Calu3 (cell line): ENCODE measurements around the gene DDX31. TPM values are rescaled to one million over a fixed set of nuclear protein-coding genes. Genes with fewer than 3 reads are reported as not detected.

Source experiments
- BruUV-seq: library from RNA; stranded (reverse); fragments of 400-500 nt; replicated peaks from 2 replicates; lab custom pipeline; 2021; lab: Mats Ljungman, UMichigan
- CTCF ChIA-PET: fragments of 300-600 bp; sonication (Branson Sonifier 250); formaldehyde crosslinking; loops from one replicate; lab custom pipeline; 2022; ENCODE audit warnings: antibody characterized with exemption; lab: Charles Lee
- DNase-seq: peaks from one replicate; pipeline ENCODE4 v3.0.0; 2022
- H3K27ac Mint-ChIP-seq: one replicate; pipeline ENCODE4 v1.8.0; 2022; ENCODE audit warnings: mixed read lengths; ENCODE audit not compliant: unreplicated experiment
- H3K27me3 Mint-ChIP-seq: one replicate; pipeline ENCODE4 v1.8.0; 2022; ENCODE audit warnings: mixed read lengths; ENCODE audit not compliant: unreplicated experiment
- H3K36me3 Mint-ChIP-seq: one replicate; pipeline ENCODE4 v1.8.0; 2022; ENCODE audit warnings: mild to moderate bottlenecking, moderate library complexity, mixed read lengths; ENCODE audit not compliant: insufficient read depth, unreplicated experiment
- H3K4me1 Mint-ChIP-seq: one replicate; pipeline ENCODE4 v1.8.0; 2022; ENCODE audit warnings: mild to moderate bottlenecking, low read depth, mixed read lengths; ENCODE audit not compliant: unreplicated experiment
- H3K4me3 Mint-ChIP-seq: one replicate; pipeline ENCODE4 v1.8.0; 2022; ENCODE audit warnings: mild to moderate bottlenecking, low read depth, moderate library complexity, mixed read lengths; ENCODE audit not compliant: unreplicated experiment
- H3K9me3 Mint-ChIP-seq: one replicate; pipeline ENCODE4 v1.8.0; 2022; ENCODE audit warnings: low read depth, mixed read lengths; ENCODE audit not compliant: unreplicated experiment
- intact Hi-C: fragments of 100-400 bp; cut with micrococcal nuclease; formaldehyde crosslinking; loops from one replicate; pipeline ENCODE4 v1.10.0; 2022; ENCODE audit not compliant: unreplicated experiment
- total RNA-seq: library from RNA; stranded (reverse); gene quantifications from 2 replicates; pipeline ENCODE4 v1.2.3, GENCODE V29; 2022
- TF ChIP-seq, protein P1 (sequence below): fragments of 200-600 bp; IDR thresholded peaks from one replicate; pipeline ENCODE4 v1.8.0; 2022; ENCODE audit warnings: antibody characterized with exemption; ENCODE audit not compliant: unreplicated experiment

Gene DDX31
- total RNA-seq, 1 experiment from 2014 or later = 18.4 TPM

DNA sequence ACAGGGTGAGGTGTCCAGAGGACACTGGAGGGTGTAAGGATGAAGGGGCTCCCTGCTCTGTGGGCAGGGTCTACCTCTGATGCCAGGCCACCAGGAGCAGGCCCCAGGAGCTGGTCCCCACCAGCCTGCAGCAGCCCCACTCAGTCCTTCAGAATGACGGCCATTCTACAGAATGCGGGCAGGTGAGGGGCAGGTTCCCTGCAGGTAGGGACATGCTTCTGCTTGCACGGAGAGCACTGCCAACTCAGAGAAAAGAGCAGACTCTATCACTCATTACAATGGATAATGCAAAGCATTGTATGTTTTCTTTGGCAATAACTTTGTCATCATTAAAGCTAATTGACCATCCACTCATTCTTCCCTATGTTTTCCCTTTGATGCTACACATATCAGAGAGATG, 39.0 kb downstream of the DDX31 start:
- Mint-ChIP-seq H3K9me3 (no peaks in the 10 kb centered on the region), H3K27me3 (no peaks in the 10 kb centered on the region), H3K4me1 (no peaks in the 10 kb centered on the region), H3K27ac (no peak overlapping the region), H3K4me3 (no peak overlapping the region), H3K36me3 (peaks cover 5% of the 10 kb centered on the region)
- DNase-seq = no peak
- intact Hi-C loops = no loop called here
- TF ChIP-seq, protein P1, sequence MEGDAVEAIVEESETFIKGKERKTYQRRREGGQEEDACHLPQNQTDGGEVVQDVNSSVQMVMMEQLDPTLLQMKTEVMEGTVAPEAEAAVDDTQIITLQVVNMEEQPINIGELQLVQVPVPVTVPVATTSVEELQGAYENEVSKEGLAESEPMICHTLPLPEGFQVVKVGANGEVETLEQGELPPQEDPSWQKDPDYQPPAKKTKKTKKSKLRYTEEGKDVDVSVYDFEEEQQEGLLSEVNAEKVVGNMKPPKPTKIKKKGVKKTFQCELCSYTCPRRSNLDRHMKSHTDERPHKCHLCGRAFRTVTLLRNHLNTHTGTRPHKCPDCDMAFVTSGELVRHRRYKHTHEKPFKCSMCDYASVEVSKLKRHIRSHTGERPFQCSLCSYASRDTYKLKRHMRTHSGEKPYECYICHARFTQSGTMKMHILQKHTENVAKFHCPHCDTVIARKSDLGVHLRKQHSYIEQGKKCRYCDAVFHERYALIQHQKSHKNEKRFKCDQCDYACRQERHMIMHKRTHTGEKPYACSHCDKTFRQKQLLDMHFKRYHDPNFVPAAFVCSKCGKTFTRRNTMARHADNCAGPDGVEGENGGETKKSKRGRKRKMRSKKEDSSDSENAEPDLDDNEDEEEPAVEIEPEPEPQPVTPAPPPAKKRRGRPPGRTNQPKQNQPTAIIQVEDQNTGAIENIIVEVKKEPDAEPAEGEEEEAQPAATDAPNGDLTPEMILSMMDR = no peak
- BruUV-seq = no TSS peak
- CTCF ChIA-PET = no interaction called here

DNA sequence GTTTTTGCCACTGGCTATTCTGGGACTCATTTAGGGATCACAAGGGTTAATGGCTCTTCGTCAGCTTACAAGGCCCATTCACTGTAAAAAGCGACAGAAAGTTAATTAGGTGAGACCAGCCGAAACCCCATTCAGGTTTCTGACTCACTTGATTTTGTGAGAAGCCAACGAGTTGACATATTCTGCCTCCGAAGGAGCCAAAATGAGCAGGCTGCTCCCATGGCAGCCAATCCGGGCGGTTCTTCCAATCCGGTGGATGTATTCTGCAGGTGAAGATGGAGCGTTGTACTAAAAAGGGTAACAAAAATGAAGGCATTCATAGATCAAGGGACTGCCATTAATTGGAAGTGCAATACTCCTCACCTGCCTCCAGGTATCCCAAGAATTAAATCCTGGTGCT, 39.7 kb downstream of the DDX31 start:
- intact Hi-C loops = no loop called here
- Mint-ChIP-seq H3K4me3 (no peak overlapping the region), H3K4me1 (no peaks in the 10 kb centered on the region), H3K36me3 (peaks cover 7% of the 10 kb centered on the region), H3K27me3 (no peaks in the 10 kb centered on the region), H3K27ac (no peak overlapping the region), H3K9me3 (no peaks in the 10 kb centered on the region)
- TF ChIP-seq, protein P1 = no peak
- DNase-seq = no peak
- no TSS peak for BruUV-seq
- CTCF ChIA-PET = no interaction called here

DNA sequence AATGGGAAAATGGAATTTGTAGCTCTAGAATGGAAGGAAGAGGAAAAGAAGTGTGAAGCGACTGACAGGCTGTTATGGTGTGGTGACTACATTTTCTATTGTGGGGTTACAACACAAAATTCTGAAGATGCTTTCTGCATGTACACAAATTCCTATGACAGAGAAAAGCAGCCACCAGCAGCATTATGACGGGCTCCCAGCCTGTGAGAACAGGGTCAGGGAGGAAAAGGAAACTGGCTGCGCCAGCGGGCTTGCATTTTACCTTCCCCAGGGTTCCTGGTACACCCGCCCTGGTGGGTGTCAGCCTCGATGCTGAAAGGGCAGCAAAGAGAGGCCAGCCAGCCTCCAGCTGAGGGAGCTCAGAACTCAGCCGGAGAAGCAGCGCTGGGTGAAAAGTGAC, 41.0 kb downstream of the DDX31 start:
- intact Hi-C loops = no loop called here
- CTCF ChIA-PET = no interaction called here
- no TSS peak for BruUV-seq
- Mint-ChIP-seq H3K4me3 (no peak overlapping the region), H3K4me1 (no peaks in the 10 kb centered on the region), H3K9me3 (no peaks in the 10 kb centered on the region), H3K36me3 (peaks cover 12% of the 10 kb centered on the region), H3K27me3 (no peaks in the 10 kb centered on the region), H3K27ac (no peak overlapping the region)
- no peak for DNase-seq
- TF ChIP-seq, protein P1 = no peak

DNA sequence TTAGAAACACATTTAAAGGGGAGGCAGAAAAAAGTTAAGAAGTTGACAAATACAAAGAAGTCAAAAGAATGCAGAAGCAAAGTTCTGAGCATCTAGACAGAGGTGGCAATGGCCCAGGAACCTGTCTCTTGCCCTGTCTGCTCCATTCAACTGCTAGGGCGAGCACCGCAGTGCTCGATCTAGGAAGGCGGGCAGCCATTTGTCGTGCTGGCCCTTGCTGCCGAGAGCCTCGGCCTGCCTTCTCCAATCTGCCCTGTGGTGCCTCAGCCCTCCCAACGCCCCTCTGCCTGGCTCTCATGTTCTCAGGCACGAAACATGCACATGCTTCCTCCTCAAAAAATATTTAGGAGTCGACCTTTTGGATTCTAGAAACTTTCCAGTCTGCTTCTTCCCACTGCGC, 42.2 kb downstream of the DDX31 start:
- Mint-ChIP-seq H3K27ac (no peak overlapping the region), H3K27me3 (no peaks in the 10 kb centered on the region), H3K9me3 (no peaks in the 10 kb centered on the region), H3K36me3 (peaks cover 13% of the 10 kb centered on the region), H3K4me1 (no peaks in the 10 kb centered on the region), H3K4me3 (no peak overlapping the region)
- no peak for DNase-seq
- no TSS peak for BruUV-seq
- TF ChIP-seq, protein P1 = no peak
- CTCF ChIA-PET = no interaction called here
- intact Hi-C loops = no loop called here

DNA sequence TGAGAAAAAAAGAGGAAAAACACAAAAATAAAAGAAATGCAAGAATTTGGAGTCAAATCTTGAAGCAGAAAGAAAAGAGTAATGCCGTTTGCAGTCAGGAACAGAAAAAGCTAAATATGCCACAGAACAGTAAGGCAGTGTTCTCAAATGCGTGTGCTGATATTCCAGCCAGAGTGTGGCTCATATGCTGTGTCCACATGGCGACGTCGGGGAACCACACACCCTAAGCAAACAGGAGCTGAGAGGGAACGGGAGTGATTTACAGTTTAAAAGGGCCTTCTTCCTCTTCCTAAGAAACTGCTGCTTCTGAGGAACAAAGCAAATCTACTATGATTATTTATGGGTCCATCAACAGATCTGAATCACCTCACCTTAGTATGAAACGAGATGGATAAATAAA, 42.7 kb downstream of the DDX31 start:
- DNase-seq = no peak
- BruUV-seq = no TSS peak
- TF ChIP-seq, protein P1 = no peak
- H3K36me3 Mint-ChIP-seq = peaks cover 13% of the 10 kb centered on the region
- no peaks in the 10 kb centered on the region for H3K9me3 Mint-ChIP-seq
- H3K4me1 Mint-ChIP-seq = no peaks in the 10 kb centered on the region
- intact Hi-C loops = no loop called here
- CTCF ChIA-PET = no interaction called here
- no peaks in the 10 kb centered on the region for H3K27me3 Mint-ChIP-seq
- H3K4me3 Mint-ChIP-seq = no peak overlapping the region
- H3K27ac Mint-ChIP-seq = no peak overlapping the region
